HG02642 (cell line): ENCODE measurements around the gene GBP4.
"Not testable (repeated sequence)": the region's sequence is repeated elsewhere in the genome, so short reads cannot be mapped to it uniquely, and the experiment has no call there.

Experiments used
- ATAC-seq: cut with Tn5 transposase; IDR thresholded peaks from one replicate; pipeline ENCODE4 v1.9.1; 2021; ENCODE audit warnings: mild to moderate bottlenecking; ENCODE audit not compliant: unreplicated experiment, poor library complexity

The GBP4 gene

GRCh38 chr1:89198491-89199072 lies at the start of gene GBP4:
Gene GBP4 (minus strand): TSS chr1:89198942. CDS start chr1:89198834, 108 bp downstream.
- ATAC-seq, result peak; percentile 62

GRCh38 chr1:89243046-89243445 lies 44.3 kb upstream of the GBP4 start:
- ATAC-seq, result no peak

GRCh38 chr1:89221341-89221740 lies 22.6 kb upstream of the GBP4 start:
- ATAC-seq, result no peak

- not testable (repeated sequence) for ATAC-seq
Measured at GRCh38 chr1:89219851-89220250, 21.1 kb upstream of the GBP4 start.

DNA sequence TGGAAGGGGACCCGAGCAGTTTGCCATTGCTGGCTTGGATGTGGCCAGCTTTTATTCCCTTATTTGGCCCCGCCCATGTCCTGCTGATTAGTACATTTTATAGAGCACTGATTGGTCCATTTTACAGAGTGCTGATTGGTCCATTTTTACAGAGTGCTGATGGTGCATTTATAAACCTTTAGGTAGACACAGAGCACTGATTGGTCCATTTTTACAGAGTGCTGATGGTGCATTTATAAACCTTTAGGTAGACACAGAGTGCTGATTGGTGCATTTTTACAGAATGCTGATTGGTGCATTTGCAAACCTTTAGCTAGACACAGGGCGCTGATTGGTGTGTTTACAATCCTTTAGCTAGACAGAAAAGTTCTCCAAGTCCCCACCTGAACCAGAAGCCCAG lies 20.2 kb upstream of the GBP4 start:
- ATAC-seq, result not testable (repeated sequence)

DNA sequence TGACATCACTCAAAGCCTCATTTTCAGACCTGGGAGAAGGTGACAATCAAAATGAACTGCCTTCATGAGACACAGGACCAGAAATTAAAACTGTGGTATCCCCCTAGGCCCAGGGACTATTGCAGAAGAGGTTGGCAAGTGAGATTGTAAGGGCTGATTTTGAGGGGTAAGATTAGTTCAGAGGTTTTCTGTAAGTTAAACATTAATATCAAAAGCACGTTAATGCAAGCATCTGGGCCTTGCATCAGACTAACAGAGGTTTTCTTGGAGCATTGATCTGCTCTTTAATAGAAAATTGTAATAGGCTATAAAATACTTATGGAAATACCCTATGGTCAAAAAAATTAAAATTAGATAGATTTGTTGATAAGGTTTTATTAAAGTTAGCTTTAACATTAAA lies 14.6 kb upstream of the GBP4 start:
- ATAC-seq, result no peak

GRCh38 chr1:89211035-89211634 lies 12.4 kb upstream of the GBP4 start:
- ATAC-seq, result no peak

- ATAC-seq, result no peak
Measured at GRCh38 chr1:89206373-89206772, 7.6 kb upstream of the GBP4 start.

- no peak for ATAC-seq
Measured at GRCh38 chr1:89203166-89203565, 4.4 kb upstream of the GBP4 start.

- peak; percentile 74 for ATAC-seq
Measured at GRCh38 chr1:89201106-89201794, 2.5 kb upstream of the GBP4 start.

GRCh38 chr1:89200663-89201062 lies 1.9 kb upstream of the GBP4 start:
- no peak for ATAC-seq

DNA sequence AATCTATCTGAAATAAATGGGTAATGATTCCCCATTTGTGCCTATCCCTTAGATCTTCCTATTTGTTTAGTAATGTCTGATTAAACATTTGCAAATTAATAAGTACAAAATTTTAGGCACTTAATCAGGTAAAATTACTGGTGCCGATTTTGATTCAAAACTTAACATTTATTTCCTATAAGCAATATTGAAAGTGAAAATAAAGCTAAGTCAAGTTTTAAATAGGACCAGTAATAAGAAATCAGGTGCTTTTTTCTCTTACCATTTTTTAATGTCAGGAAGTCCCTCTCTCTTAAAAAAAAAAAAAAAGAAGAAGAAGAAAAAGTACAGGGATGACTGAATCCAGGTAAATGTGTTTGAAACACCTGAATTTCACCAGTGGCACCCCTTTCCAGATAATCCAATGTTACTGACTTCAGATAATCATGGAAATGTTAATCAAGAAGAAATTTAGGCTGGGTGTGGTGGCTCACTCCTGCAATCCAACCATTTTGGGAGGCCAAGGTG lies 836 bp upstream of the GBP4 start:
- no peak for ATAC-seq

DNA sequence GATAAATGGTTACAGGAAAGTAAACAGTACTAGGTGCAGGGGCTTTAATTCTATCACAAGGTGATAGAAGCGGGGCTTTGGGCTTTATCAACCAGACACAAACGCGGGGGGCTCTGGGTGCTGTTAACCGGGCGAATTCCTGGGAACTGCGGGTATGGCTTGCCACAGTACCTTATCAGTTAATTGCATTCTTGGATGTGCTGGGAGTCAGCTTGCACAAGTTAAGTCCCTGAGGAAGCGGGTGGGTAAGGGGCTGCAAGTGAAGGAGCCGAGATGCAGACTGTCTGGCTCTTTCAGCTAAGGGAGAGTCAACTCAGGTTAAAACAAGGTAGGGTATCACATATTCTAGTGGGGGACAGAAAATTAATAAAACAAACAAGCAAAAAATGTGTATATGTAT lies 661 bp downstream of the GBP4 start:
- ATAC-seq, result no peak

DNA sequence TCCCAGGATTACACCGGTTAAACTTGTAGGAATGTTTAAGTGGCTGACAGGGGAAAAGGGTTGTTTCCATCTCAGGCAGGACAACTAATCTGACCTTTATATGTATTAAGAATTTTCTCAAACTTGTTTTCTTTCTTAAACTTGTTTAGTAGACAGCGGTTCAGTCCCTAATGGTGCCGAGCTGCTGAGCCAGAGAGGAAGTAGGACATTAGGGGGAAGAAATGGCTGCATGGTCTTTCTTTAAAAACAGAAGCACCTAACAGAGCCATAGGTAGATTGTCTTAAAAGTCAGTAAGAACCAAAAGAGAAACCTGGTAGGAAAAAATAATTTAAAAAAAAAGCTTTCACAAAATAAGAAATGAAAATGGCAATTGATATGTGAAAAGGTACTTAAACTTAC lies 3.3 kb downstream of the GBP4 start:
- ATAC-seq, result no peak

DNA sequence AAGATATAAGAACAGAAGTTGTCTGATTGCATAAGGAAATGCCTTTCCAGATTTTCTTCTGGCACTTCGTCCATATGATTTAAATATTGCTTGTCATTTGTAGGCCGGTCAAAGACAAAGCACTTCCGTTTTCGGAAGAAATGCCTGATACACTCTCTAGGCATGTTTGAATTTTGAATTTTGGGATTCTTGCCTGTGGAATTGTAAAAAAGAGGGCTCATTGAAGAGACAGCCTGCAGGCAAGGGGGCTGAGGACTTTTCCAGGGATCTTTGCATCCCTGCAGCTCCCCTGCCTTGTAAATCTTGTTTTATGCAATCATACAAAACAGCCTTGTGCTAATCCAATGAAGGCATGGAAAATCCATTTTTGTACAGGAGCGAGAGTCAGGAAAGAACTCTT lies 7.4 kb downstream of the GBP4 start:
- no peak for ATAC-seq

DNA sequence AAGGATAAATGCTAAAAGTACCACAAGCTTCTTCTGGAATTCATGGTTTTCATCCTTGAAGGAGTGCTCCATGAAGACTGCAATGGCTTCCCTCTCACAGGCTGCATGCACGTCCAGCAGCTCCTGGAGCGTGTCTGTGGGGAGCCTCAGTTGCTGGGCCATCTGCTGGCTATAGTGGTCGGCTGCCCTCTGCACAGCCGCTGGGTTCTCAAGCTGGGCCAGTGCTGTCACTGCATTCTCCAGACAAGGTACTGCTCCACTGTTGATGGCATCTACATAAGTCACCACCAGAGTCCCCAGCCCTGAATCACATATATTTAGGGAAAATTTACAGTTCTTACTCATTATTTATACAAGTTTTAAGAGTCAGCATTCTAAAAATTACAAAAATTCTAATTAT lies 8.7 kb downstream of the GBP4 start:
- no peak for ATAC-seq

- no peak for ATAC-seq
Measured at GRCh38 chr1:89179343-89179742, 19.4 kb downstream of the GBP4 start.

DNA sequence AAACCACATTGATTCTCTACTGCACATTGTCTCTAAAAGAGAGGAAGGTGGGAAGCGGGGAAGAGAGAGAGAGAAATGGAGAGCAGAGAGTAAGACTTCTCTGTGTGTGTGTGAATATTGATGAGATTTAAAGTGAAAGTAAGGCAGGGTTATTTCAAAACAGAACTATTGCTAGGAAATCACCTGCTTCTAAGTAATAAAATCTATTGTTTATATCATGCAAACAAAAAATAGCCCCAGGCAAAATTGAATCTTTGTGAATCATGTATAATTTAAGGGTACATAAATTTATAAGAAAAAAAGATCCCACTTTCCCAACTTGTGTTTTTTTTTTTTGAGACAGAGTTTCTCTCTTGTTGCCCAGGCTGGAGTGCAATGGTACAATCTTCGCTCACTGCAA lies 21.8 kb downstream of the GBP4 start:
- ATAC-seq, result no peak

- ATAC-seq, result no peak
Measured at GRCh38 chr1:89175601-89176256, 23.0 kb downstream of the GBP4 start, which contains the start of gene GBP7. Gene GBP7 (minus strand): TSS chr1:89176003. CDS start chr1:89171935, 4,068 bp downstream.

- ATAC-seq, result no peak
Measured at GRCh38 chr1:89174491-89174890, 24.3 kb downstream of the GBP4 start.
